HEK293T (cell line): Measurements from ENCODE around the gene PRKAG2.

Experiments used
- ARNT ChIP-seq: fragments of 450-650 bp; IDR thresholded peaks from 2 replicates; pipeline ENCODE4 v1.6.1; 2017; ENCODE audit warnings: mild to moderate bottlenecking
- BHLHE40 ChIP-seq: fragments of 450-650 bp; IDR thresholded peaks from 2 replicates; pipeline ENCODE4 v1.6.1; 2016; ENCODE audit warnings: mild to moderate bottlenecking, moderate library complexity, borderline replicate concordance
- CTBP1 ChIP-seq: fragments of 450-650 bp; IDR thresholded peaks from 2 replicates; pipeline ENCODE4 v1.6.1; 2016; ENCODE audit warnings: borderline replicate concordance
- ELF4 ChIP-seq: fragments of 450-650 bp; IDR thresholded peaks from 2 replicates; pipeline ENCODE4 v1.6.1; 2017; ENCODE audit warnings: antibody characterized with exemption
- FOXM1 ChIP-seq: fragments of 450-650 bp; IDR thresholded peaks from 2 replicates; pipeline ENCODE4 v1.6.1; 2017; ENCODE audit warnings: mild to moderate bottlenecking, borderline replicate concordance
- L3MBTL2 ChIP-seq: fragments of 450-650 bp; conservative IDR thresholded peaks from 2 replicates; pipeline ENCODE4 v1.6.1; 2016; ENCODE audit warnings: mild to moderate bottlenecking
- LEF1 ChIP-seq: fragments of 450-650 bp; IDR thresholded peaks from 2 replicates; pipeline ENCODE4 v1.6.1; 2017; ENCODE audit warnings: mild to moderate bottlenecking, borderline replicate concordance
- NFRKB ChIP-seq: fragments of 450-650 bp; IDR thresholded peaks from 2 replicates; pipeline ENCODE4 v1.6.1; 2016; ENCODE audit warnings: mild to moderate bottlenecking, moderate library complexity
- SP1 ChIP-seq: fragments of 450-650 bp; IDR thresholded peaks from 2 replicates; pipeline ENCODE4 v1.6.1; 2017
- TARDBP ChIP-seq: fragments of 450-650 bp; IDR thresholded peaks from 2 replicates; pipeline ENCODE4 v1.6.1; 2016
- ZNF384 ChIP-seq: fragments of 450-650 bp; IDR thresholded peaks from 2 replicates; pipeline ENCODE4 v1.6.1; 2016

DNA sequence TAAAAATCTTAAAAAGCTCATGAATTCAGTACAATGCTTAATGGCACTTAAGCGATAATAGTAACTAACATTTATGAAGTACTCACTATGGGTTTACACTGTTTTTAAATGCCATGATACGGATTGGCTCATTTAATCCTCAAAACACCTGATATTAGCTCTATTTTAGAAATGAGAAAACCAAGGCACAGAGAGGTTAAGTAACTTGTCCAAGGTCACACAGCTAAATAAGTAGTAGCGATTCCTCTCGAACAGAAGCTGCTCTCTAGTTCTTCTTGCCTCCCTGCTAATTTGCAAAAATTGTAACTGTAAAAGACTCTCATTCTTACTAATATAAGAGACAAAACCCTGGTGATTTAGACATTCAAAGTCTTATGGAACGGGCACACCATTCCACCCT lies 246.6 kb downstream of the PRKAG2 start:
- no peak for TF ChIP-seq ARNT
- no peak for TF ChIP-seq SP1
- TF ChIP-seq BHLHE40: no peak
- no peak for TF ChIP-seq NFRKB
- TF ChIP-seq CTBP1: no peak
- TF ChIP-seq FOXM1: no peak
- TF ChIP-seq ELF4: no peak
- no peak for TF ChIP-seq L3MBTL2
- TF ChIP-seq TARDBP: no peak
- TF ChIP-seq LEF1: no peak
- TF ChIP-seq ZNF384: no peak
